SK-N-SH (cell line): ENCODE results near the gene RANBP10. TPM values are rescaled to one million over a fixed set of nuclear protein-coding genes. Genes with fewer than 3 reads are reported as not detected.

ENCODE experiments used
- CTCF ChIA-PET: fragments of 300-600, 350-600 bp; formaldehyde crosslinking; extraction: SDS; loops from one replicate; lab custom pipeline; 2021; lab: Yijun Ruan, JAX
- POLR2A ChIA-PET: fragments of 350-600 bp; sonication (Branson Sonifier 250); formaldehyde crosslinking; extraction: SDS; loops from one replicate; lab custom pipeline; 2020; ENCODE audit warnings: antibody characterized with exemption, inconsistent platforms; lab: Yijun Ruan, JAX
- DNase-seq: peaks from one replicate; pipeline ENCODE4 v3.0.0; 2012
- H2AFZ ChIP-seq: fragments of 200-600 bp; sonication (generic); 2 replicates; pipeline ENCODE4 v1.8.1; 2016; ENCODE audit warnings: antibody characterized with exemption, mild to moderate bottlenecking, low read depth
- H3F3A ChIP-seq: fragments of 200-600 bp; sonication (generic); replicated peaks from 2 replicates; pipeline ENCODE3; 2016; ENCODE audit warnings: antibody characterized with exemption, mild to moderate bottlenecking; ENCODE audit not compliant: insufficient read depth
- H3K27ac ChIP-seq, 2 experiments: fragments of 200-500 bp in 1 of 2; fragments of 200-600 bp in 1 of 2; sonication (Bioruptor generic) in 1 of 2; sonication (generic), shearing (Covaris generic) in 1 of 2; 2 replicates each; pipeline versions ENCODE4 v1.5.1 to v1.6.1; 2014 to 2016; ENCODE audit warnings: low read depth in 2 of 2, inconsistent platforms in 1 of 2, low read length in 1 of 2, mild to moderate bottlenecking in 1 of 2, mixed read lengths in 1 of 2
- H3K27me3 ChIP-seq: fragments of 200-600 bp; sonication (generic), shearing (Covaris generic); 2 replicates; pipeline ENCODE4 v1.6.1; 2016; ENCODE audit warnings: mixed run types; ENCODE audit not compliant: insufficient read depth
- H3K36me3 ChIP-seq, 2 experiments: fragments of 200-500 bp in 1 of 2; fragments of 200-600 bp in 1 of 2; sonication (Bioruptor generic) in 1 of 2; sonication (generic) in 1 of 2; replicated peaks in 1 of 2; 2 replicates each; pipeline versions ENCODE3 to v1.5.1; 2014 to 2016; ENCODE audit warnings: low read length in 1 of 2, mild to moderate bottlenecking in 1 of 2; ENCODE audit not compliant: insufficient read depth in 2 of 2, control insufficient read depth in 1 of 2
- H3K4me1 ChIP-seq, 2 experiments: fragments of 200-500 bp in 1 of 2; fragments of 200-600 bp in 1 of 2; sonication (Bioruptor generic) in 1 of 2; sonication (generic), shearing (Covaris generic) in 1 of 2; 2 replicates each; pipeline versions ENCODE4 v1.5.1 to v1.6.1; 2014 to 2016; ENCODE audit warnings: low read depth in 1 of 2, low read length in 1 of 2, mixed run types in 1 of 2; ENCODE audit not compliant: insufficient read depth in 2 of 2, control insufficient read depth in 1 of 2
- H3K4me2 ChIP-seq: fragments of 200-600 bp; sonication (generic), shearing (Covaris generic); 2 replicates; pipeline ENCODE4 v1.6.1; 2017; ENCODE audit warnings: mixed run types
- H3K4me3 ChIP-seq, 2 experiments: fragments of 200-500 bp in 1 of 2; fragments of 200-600 bp in 1 of 2; sonication (Bioruptor generic) in 1 of 2; sonication (generic), shearing (Covaris generic) in 1 of 2; 2 replicates each; pipeline versions ENCODE4 v1.5.1 to v1.8.1; 2014 to 2016; ENCODE audit warnings: low read depth in 2 of 2, inconsistent platforms in 1 of 2, low read length in 1 of 2, mild to moderate bottlenecking in 1 of 2, mixed read lengths in 1 of 2, moderate library complexity in 1 of 2
- H3K79me2 ChIP-seq: fragments of 200-600 bp; sonication (generic); 2 replicates; pipeline ENCODE4 v1.8.1; 2017; ENCODE audit warnings: mild to moderate bottlenecking; ENCODE audit not compliant: insufficient read depth
- H3K9ac ChIP-seq: fragments of 200-600 bp; sonication (generic); 2 replicates; pipeline ENCODE4 v1.6.1; 2017; ENCODE audit warnings: mixed run types
- H3K9me2 ChIP-seq: fragments of 200-600 bp; sonication (generic); 2 replicates; pipeline ENCODE4 v1.6.1; 2017; ENCODE audit warnings: mixed run types
- H3K9me3 ChIP-seq: fragments of 200-600 bp; sonication (generic); 2 replicates; pipeline ENCODE4 v1.6.1; 2017; ENCODE audit warnings: mixed run types, mild to moderate bottlenecking, moderate library complexity
- H4K20me1 ChIP-seq: fragments of 200-600 bp; sonication (generic); 2 replicates; pipeline ENCODE4 v1.6.1; 2017; ENCODE audit warnings: mild to moderate bottlenecking, mixed run types; ENCODE audit not compliant: insufficient read depth
- EP300 ChIP-seq, 2 experiments: IDR thresholded peaks; 2 replicates each; pipeline versions ENCODE4 v1.4.0 to v1.6.1; 2012; ENCODE audit warnings: borderline replicate concordance in 1 of 2, low read depth in 1 of 2, low read length in 1 of 2
- EZH2phosphoT487 ChIP-seq: fragments of 200-600 bp; sonication (generic); IDR thresholded peaks from 2 replicates; pipeline ENCODE4 v1.6.1; 2017; ENCODE audit warnings: low read depth, mixed run types, mild to moderate bottlenecking, antibody characterized with exemption, moderate library complexity, borderline replicate concordance
- FOSL2 ChIP-seq: IDR thresholded peaks from 2 replicates; pipeline ENCODE4 v1.4.0; 2012; ENCODE audit warnings: low read depth, mild to moderate bottlenecking, moderate library complexity, borderline replicate concordance
- GABPA ChIP-seq: IDR thresholded peaks from 2 replicates; pipeline ENCODE4 v1.4.0; 2012; ENCODE audit warnings: low read depth, mild to moderate bottlenecking
- MXI1 ChIP-seq: IDR thresholded peaks from 2 replicates; pipeline ENCODE4 v1.6.1; 2012; ENCODE audit warnings: mild to moderate bottlenecking, low read depth, low read length, improper control_type of control experiment
- POLR2AphosphoS5 ChIP-seq: IDR thresholded peaks from 2 replicates; pipeline ENCODE4 v1.6.1; 2012; ENCODE audit warnings: low read depth, low read length
- RFX5 ChIP-seq: IDR thresholded peaks from 2 replicates; pipeline ENCODE4 v1.6.1; 2012; ENCODE audit warnings: mild to moderate bottlenecking, improper control_type of control experiment, low read length
- WGBS: methylation state at CpG from one replicate; pipeline ENCODE4 v1.1.6; 2017; ENCODE audit warnings: low lambda C conversion rate; 5-methylcytosine and 5-hydroxymethylcytosine counted together
- polyA plus RNA-seq, 3 experiments: library from polyadenylated mRNA; depleted of rRNA; stranded (reverse); fragments of >200 nt; gene quantifications; 2 replicates each; pipeline ENCODE4 v1.2.3, GENCODE V29; 2012
- TF ChIP-seq, protein P1 (sequence below): fragments of 150-350 bp; IDR thresholded peaks from 2 replicates; pipeline ENCODE4 v1.6.1; 2017; ENCODE audit warnings: antibody characterized with exemption, low read length, low read depth, borderline replicate concordance
- TF ChIP-seq, protein P2 (sequence below): fragments of 150-350 bp; IDR thresholded peaks from 2 replicates; pipeline ENCODE4 v1.6.1; 2016; ENCODE audit warnings: mild to moderate bottlenecking, low read depth, low read length

RANBP10 gene
- polyA plus RNA-seq, 1 of the 3 experiments (the other 2 are of a cell fraction) = 12.1 TPM

DNA sequence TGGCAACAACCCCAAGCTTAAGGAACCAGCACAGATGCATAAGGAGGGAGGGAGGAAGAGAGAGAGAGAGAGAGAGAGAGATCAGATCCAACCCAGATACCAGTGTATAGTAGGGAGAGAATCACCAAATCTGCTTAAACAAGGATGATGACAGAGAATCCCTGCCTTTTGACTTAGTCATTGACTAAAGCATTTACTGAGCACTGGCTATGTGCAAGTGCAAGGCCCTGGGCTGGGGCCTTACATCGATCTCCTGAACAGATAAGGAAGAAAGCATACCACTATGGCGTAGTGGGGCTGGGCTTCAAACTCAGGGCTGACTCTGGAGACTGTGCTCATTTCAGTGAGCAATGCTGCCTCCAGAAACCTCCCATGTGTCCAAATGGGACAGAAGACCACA is 16.2 kb upstream of the RANBP10 start:
- H3F3A ChIP-seq = no peaks in the 10 kb centered on the region
- no peak overlapping the region for H2AFZ ChIP-seq
- no peaks in the 10 kb centered on the region for H3K9me3 ChIP-seq
- ChIA-PET POLR2A (no interaction called here), CTCF (no interaction called here)
- 71% methylated on average over 2 of the region's 2 CpGs for WGBS
- H3K4me1 ChIP-seq = no peaks in the 10 kb centered on the region
- no peak for DNase-seq
- no peak overlapping the region for H3K4me3 ChIP-seq
- no peak overlapping the region for H3K27ac ChIP-seq
- H3K79me2 ChIP-seq = no peaks in the 10 kb centered on the region
- no peaks in the 10 kb centered on the region for H3K27me3 ChIP-seq
- peaks cover 0 to 14% of the 10 kb centered on the region in 2 experiments for H3K36me3 ChIP-seq
- no peak overlapping the region for H3K9ac ChIP-seq
- no peaks in the 10 kb centered on the region for H3K9me2 ChIP-seq
- H3K4me2 ChIP-seq = no peak overlapping the region
- no peaks in the 10 kb centered on the region for H4K20me1 ChIP-seq
- TF ChIP-seq, protein P1, sequence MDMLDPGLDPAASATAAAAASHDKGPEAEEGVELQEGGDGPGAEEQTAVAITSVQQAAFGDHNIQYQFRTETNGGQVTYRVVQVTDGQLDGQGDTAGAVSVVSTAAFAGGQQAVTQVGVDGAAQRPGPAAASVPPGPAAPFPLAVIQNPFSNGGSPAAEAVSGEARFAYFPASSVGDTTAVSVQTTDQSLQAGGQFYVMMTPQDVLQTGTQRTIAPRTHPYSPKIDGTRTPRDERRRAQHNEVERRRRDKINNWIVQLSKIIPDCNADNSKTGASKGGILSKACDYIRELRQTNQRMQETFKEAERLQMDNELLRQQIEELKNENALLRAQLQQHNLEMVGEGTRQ = no peak
- TF ChIP-seq MXI1 = no peak

DNA sequence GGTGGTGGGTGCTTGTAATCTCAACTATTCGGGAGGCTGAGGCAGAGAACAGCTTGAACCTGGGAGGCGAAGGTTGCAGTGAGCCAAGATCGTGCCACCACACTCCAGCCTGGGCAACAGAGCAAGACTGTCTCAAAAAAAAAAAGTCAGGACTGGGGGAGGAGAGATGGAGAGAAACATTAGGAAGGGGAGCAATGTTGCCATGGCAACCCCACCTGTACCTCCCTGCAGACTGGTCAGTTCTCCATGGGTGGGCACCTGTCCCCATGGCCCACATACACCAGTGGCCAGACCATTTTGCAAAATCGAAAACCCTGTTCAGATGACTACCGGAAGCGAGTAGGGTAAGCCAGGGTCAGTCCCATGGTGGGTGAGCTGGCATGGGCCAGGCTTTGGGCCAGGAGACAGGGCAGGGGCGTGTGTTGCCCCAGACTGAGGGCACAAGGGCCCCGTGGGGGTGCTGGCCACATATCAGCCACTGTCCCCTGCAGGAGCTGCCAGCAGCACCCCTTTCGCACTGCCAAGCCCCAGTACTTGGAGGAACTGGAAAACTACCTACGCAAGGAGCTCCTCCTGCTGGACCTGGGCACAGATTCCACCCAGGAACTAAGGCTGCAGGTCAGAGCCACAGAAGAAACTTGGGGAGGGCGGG is 14.4 kb upstream of the RANBP10 start:
- Histone ChIP-seq H3K4me2 (no peak overlapping the region), H3K4me3 (no peak overlapping the region), H3K36me3 (no peaks in the 10 kb centered on the region), H3K9ac (no peak overlapping the region), H3K27me3 (no peaks in the 10 kb centered on the region), H4K20me1 (no peaks in the 10 kb centered on the region), H3K4me1 (no peaks in the 10 kb centered on the region), H3K27ac (no peak overlapping the region), H3K9me2 (no peaks in the 10 kb centered on the region), H3K9me3 (no peaks in the 10 kb centered on the region), H2AFZ (no peak overlapping the region), H3F3A (no peaks in the 10 kb centered on the region), H3K79me2 (no peaks in the 10 kb centered on the region)
- CTCF ChIA-PET = interaction anchor here (0.8 to 1.4 kb wide), 4 partner anchors 13 to 300 kb away, joined by 3 to 4 read pairs (median 4); no protein-coding TSS in a partner anchor
- POLR2A ChIA-PET = no interaction called here
- WGBS = 87% methylated on average over 4 of the region's 11 CpGs
- TF ChIP-seq GABPA = no peak
- no peak for TF ChIP-seq RFX5
- TF ChIP-seq, protein P2, sequence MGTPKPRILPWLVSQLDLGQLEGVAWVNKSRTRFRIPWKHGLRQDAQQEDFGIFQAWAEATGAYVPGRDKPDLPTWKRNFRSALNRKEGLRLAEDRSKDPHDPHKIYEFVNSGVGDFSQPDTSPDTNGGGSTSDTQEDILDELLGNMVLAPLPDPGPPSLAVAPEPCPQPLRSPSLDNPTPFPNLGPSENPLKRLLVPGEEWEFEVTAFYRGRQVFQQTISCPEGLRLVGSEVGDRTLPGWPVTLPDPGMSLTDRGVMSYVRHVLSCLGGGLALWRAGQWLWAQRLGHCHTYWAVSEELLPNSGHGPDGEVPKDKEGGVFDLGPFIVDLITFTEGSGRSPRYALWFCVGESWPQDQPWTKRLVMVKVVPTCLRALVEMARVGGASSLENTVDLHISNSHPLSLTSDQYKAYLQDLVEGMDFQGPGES = no peak
- no peak for TF ChIP-seq POLR2AphosphoS5
- TF ChIP-seq FOSL2 = no peak
- no peak for TF ChIP-seq EZH2phosphoT487
- TF ChIP-seq EP300 (IDR thresholded peaks at IDR 0.05; ENCODE audit: borderline replicate concordance in 1 of 2, low read depth in 1 of 2, low read length in 1 of 2) = no peak
- DNase-seq = no peak
